Heart left ventricle (tissue), 16 donors: ENCODE measurements around the gene EEF1A2. TPM values are rescaled to one million over a fixed set of nuclear protein-coding genes. Genes with fewer than 3 reads are reported as not detected.

Source experiments
- ATAC-seq, 4 donors: fragments of 200-7000 bp; cut with Tn5 transposase; one replicate each; pipeline ENCODE4 v1.9.1; 2020 to 2022; ENCODE audit warnings: moderate library complexity in 4 of 4, mild to moderate bottlenecking in 3 of 4, moderate number of reproducible peaks in 1 of 4
- DNase-seq, 5 donors: peaks; one replicate each; pipeline ENCODE4 v3.0.0-alpha.2; 2020
- H3K27ac ChIP-seq, 12 donors: fragments of 200-600 bp; sonication (generic) in 4 of 12; one replicate each; pipeline versions ENCODE4 v1.5.0 to v1.8.0; 2016 to 2022; ENCODE audit warnings: mild to moderate bottlenecking in 2 of 12
- H3K27me3 ChIP-seq, 9 donors: fragments of 200-600 bp; sonication (generic) in 2 of 9; one replicate each; pipeline versions ENCODE4 v1.5.1 to v1.8.0; 2016 to 2022; ENCODE audit warnings: mild to moderate bottlenecking in 3 of 9
- H3K36me3 ChIP-seq, 9 donors: fragments of 200-600 bp; sonication (generic) in 2 of 9; one replicate each; pipeline versions ENCODE4 v1.5.0 to v1.8.0; 2018 to 2022; ENCODE audit warnings: mild to moderate bottlenecking in 2 of 9
- H3K4me1 ChIP-seq, 12 donors: fragments of 200-600 bp; sonication (generic) in 4 of 12; one replicate each; pipeline versions ENCODE4 v1.5.0 to v1.8.0; 2016 to 2022; ENCODE audit warnings: mild to moderate bottlenecking in 3 of 12
- H3K4me3 ChIP-seq, 12 donors: fragments of 200-600 bp; sonication (generic) in 4 of 12; one replicate each; pipeline versions ENCODE4 v1.5.0 to v1.8.0; 2017 to 2022; ENCODE audit warnings: mild to moderate bottlenecking in 9 of 12, moderate library complexity in 4 of 12
- H3K9me3 ChIP-seq, 12 donors: fragments of 200-600 bp; sonication (generic) in 4 of 12; one replicate each; pipeline versions ENCODE4 v1.5.0 to v1.8.0; 2016 to 2022; ENCODE audit warnings: mild to moderate bottlenecking in 1 of 12
- POLR2A ChIP-seq, 2 donors: fragments of 450-650 bp; IDR thresholded peaks; one replicate each; pipeline ENCODE4 v1.6.1; 2017; ENCODE audit warnings: antibody characterized with exemption in 2 of 2, mild to moderate bottlenecking in 2 of 2, moderate library complexity in 2 of 2
- WGBS, 4 donors: extraction: QIAGEN DNeasy Blood & Tissue Kit in 2 of 4; methylation state at CpG; one replicate each; pipeline versions ENCODE4 v1.1.5 to v1.1.7; 2013 to 2018; 5-methylcytosine and 5-hydroxymethylcytosine counted together
- intact Hi-C, 10 donors: fragments of 100-400 bp; cut with DNase I; formaldehyde crosslinking; loops; one replicate each; pipeline versions ENCODE4 v1.11.1 to v1.14.2; 2022
- polyA plus RNA-seq, 2 donors: library from polyadenylated mRNA; stranded (reverse); fragments of 200-250 nt; gene quantifications; one replicate each; pipeline ENCODE4 v1.2.3, GENCODE V29; 2013
- total RNA-seq, 9 donors: library from RNA; depleted of rRNA in 2 of 9; stranded (reverse); fragments of >200 nt in 2 of 9; fragmentation: NEBNext Ultra II Directional in 3 of 9; extraction: Animal tissue kit (Norgen Biotek cat#: 25700) in 3 of 9; gene quantifications; one replicate each; pipeline versions ENCODE4 v1.1.0 to v1.2.4, GENCODE V29; 2016 to 2023
- TF ChIP-seq, protein P1 (sequence below), 12 donors: fragments of 200-600 bp; sonication (generic) in 4 of 12; IDR thresholded peaks; one replicate each; pipeline versions ENCODE4 v1.5.0 to v1.8.0; 2018 to 2022; ENCODE audit warnings: antibody characterized with exemption in 12 of 12, mild to moderate bottlenecking in 5 of 12
- donor health status: ischemic (EF 13 %, LVEDD 7.1; RV severe dilation, severe dysfunction).
- donor health status: healthy with polysubstance abuse.
- donor health status: DM: no; HTN: yes; CAD: no.
- donor health status: DM: no; HTN: no; CAD: no.
- donor health status: ischemic (EF 25% LVEDD 6.9; RV normal size, moderate dysfunction).
- donor health status: ischemic (EF 25% LVEDD 5.7; RV mildly dilated, moderate dysfunction).
- donor health status: healthy.
- donor health status: DM: yes; HTN: yes; CAD: no.
- donor health status: ischemic (EF 35%, LVEDD 5.7; RV mildly dilated, moderate dysfunction).
- donor health status: nonischemic (EF 11% LVEDD 7.7; RV severe dilation, severe dysfunction).
- donor health status: DM: yes; HTN: yes; CAD: no.
- donor health status: PGD.
- donor health status: ischemic (EF 29% LVEDD 5.4; RV normal size, mild dysfunction).
- donor health status: nonischemic (EF 23%, LVEDD 6.1; RV moderate dilation, normal function).

EEF1A2 gene
- total and polyA plus RNA-seq, 11 donors: 791 to 1,794 (median 1,345) TPM

- no peaks in the 10 kb centered on the region for H3K9me3 ChIP-seq
- DNase-seq (peak in 3 of 5 donors; percentile 34 to 51 (median 36)), ATAC-seq (peak in 2 of 4 donors; percentile 3 to 4)
- 52 to 62% (median 61%) methylated on average over 24 of the region's 24 CpGs for WGBS, 4 donors
- peaks cover 0 to 29% (median 8%) of the 10 kb centered on the region in 12 donors for H3K4me1 ChIP-seq
- no peak overlapping the region for H3K4me3 ChIP-seq
- intact Hi-C loops: no loop called here
- H3K27ac ChIP-seq: no peak overlapping the region
- TF ChIP-seq, protein P1, sequence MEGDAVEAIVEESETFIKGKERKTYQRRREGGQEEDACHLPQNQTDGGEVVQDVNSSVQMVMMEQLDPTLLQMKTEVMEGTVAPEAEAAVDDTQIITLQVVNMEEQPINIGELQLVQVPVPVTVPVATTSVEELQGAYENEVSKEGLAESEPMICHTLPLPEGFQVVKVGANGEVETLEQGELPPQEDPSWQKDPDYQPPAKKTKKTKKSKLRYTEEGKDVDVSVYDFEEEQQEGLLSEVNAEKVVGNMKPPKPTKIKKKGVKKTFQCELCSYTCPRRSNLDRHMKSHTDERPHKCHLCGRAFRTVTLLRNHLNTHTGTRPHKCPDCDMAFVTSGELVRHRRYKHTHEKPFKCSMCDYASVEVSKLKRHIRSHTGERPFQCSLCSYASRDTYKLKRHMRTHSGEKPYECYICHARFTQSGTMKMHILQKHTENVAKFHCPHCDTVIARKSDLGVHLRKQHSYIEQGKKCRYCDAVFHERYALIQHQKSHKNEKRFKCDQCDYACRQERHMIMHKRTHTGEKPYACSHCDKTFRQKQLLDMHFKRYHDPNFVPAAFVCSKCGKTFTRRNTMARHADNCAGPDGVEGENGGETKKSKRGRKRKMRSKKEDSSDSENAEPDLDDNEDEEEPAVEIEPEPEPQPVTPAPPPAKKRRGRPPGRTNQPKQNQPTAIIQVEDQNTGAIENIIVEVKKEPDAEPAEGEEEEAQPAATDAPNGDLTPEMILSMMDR (IDR thresholded peaks at IDR 0.05): no peak
- TF ChIP-seq POLR2A (IDR thresholded peaks at IDR 0.05): no peak
- H3K36me3 ChIP-seq: peaks cover 0 to 65% (median 13%) of the 10 kb centered on the region in 9 donors
- H3K27me3 ChIP-seq: peaks cover 9 to 49% (median 17%) of the 10 kb centered on the region in 9 donors
These were observed 8.5 kb downstream of the EEF1A2 start for GRCh38 chr20:63490416-63490815.

- no peaks in the 10 kb centered on the region for H3K9me3 ChIP-seq
- TF ChIP-seq, protein P1 (IDR thresholded peaks at IDR 0.05): no peak
- TF ChIP-seq POLR2A (IDR thresholded peaks at IDR 0.05): no peak
- H3K36me3 ChIP-seq: peaks cover 0 to 47% (median 13%) of the 10 kb centered on the region in 9 donors
- intact Hi-C loops: no loop called here
- no peak overlapping the region for H3K4me3 ChIP-seq
- no peak overlapping the region for H3K27ac ChIP-seq
- peaks cover 0 to 40% (median 4%) of the 10 kb centered on the region in 12 donors for H3K4me1 ChIP-seq
- no peak for ATAC-seq
- WGBS, 4 donors: 33 to 55% (median 43%) methylated on average over 24 to 83 of the region's 83 CpGs
- peaks cover 9 to 45% (median 17%) of the 10 kb centered on the region in 9 donors for H3K27me3 ChIP-seq
- DNase-seq: peak in 3 of 5 donors; percentile 23 to 49 (median 24)
These were observed 10.3 kb downstream of the EEF1A2 start for GRCh38 chr20:63488315-63489251.

DNA sequence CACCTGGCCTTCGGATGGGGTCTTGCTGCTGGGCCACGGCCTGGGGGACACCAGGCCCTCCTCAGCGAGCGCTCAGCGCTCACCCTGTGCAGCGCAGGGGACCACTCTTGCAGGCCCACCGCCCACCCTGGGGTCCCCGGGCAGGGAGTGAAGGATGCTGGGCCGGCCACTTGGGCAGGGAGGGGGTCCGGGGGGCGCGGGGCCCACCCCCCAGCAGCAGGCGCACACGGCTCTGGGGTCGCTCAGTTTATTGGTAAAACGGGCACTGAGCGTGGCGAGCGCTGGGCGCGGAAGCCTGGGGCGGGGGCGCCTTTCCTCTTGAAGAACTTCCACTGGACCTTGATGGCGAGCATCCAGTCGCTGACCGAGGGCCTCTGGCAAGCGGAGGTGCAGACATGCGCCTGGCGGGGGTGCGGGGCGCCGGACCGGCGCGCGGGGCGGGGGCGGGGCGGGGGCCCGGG is 11.1 kb downstream of the EEF1A2 start:
- H3K27ac ChIP-seq: no peak overlapping the region
- WGBS, 4 donors: 30 to 43% (median 41%) methylated on average over 19 to 39 of the region's 40 CpGs; no CpG with 5 or more reads in 1 of the 4 donors
- TF ChIP-seq, protein P1 (IDR thresholded peaks at IDR 0.05): no peak
- no peak for TF ChIP-seq POLR2A (IDR thresholded peaks at IDR 0.05)
- peaks cover 9 to 48% (median 17%) of the 10 kb centered on the region in 9 donors for H3K27me3 ChIP-seq
- intact Hi-C loops: no loop called here
- DNase-seq (peak in 1 of 5 donors; percentile 60), ATAC-seq (no peak)
- H3K36me3 ChIP-seq: peaks cover 0 to 39% (median 13%) of the 10 kb centered on the region in 9 donors
- no peak overlapping the region for H3K4me3 ChIP-seq
- peaks cover 0 to 48% (median 7%) of the 10 kb centered on the region in 12 donors for H3K4me1 ChIP-seq
- no peaks in the 10 kb centered on the region for H3K9me3 ChIP-seq
